GM08714 (cell line): ENCODE measurements around the gene HOXD3.

Experiments
- H3K4me3 ChIP-seq: fragments of 200-500 bp; sonication (Bioruptor generic); 2 replicates; pipeline ENCODE4 v1.5.1; 2014; ENCODE audit warnings: mild to moderate bottlenecking, low read length, inconsistent platforms
- ZNF274 ChIP-seq: IDR thresholded peaks from 2 replicates; pipeline ENCODE4 v1.6.1; 2012; ENCODE audit warnings: mild to moderate bottlenecking, low read depth, low read length

HOXD3 gene

DNA sequence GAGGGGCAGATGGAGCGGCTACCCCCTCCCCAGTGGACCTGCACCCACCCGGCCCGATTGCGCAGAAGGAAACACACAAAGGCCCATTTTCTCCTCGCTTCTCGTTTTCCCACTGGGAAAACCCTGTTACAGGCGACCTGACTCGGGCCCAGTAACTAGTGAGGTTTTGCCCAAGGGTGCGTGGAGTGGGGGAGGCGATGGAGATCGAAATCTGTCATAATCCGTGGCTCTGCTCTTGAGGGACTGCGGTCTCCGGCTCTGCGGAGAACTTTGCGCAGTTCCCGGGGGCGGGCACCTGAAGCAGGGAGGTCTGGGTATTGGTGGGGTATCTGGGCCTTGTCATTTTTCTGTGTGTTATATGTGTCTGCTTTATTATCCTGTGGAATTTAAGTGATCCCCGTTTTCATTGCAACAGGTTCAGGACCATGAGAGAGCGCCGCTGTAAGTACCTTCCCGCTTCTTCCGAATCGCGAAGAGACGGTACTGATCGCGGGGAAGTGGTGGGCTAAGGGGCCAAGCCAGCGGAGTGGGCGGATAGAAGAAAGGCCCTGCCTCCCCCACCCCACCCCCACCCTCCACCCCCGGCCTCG is 9.8 kb upstream of the HOXD3 start:
- H3K4me3 ChIP-seq, result no peak overlapping the region
- no peak for TF ChIP-seq ZNF274

DNA sequence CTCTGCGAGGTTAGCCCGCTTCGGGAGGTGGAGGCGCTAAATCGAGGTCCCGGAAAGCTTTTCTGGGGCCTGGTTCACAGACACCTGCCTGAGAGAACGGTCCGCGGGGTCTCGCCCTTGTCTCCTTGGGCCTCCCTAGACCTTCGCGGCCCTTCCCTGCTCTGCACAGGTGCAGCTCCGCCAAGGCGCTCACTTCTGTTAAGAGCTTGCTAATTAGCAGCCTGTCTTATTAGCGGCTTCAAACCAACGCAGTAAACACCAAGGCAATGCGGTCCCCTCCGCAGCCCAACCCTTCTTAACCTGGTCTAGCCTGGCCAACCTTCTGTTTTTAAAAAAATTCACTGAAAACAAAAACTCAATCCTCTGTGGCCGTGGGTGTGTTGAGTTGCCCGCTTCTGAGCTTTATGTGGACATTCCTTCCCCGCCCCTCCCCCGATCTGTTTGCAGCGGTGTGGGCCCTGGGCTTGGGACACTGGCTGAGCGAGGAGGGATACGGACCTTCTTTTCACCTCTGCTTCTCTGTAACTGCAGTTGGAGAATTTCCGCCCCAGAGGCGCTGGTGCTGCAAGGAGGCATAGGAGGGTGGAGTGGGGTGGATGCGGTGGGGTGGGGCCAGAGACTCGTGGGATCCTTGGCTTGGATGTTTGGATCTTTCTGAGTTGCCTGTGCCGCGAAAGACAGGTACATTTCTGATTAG is 9.2 kb upstream of the HOXD3 start:
- no peak for TF ChIP-seq ZNF274

DNA sequence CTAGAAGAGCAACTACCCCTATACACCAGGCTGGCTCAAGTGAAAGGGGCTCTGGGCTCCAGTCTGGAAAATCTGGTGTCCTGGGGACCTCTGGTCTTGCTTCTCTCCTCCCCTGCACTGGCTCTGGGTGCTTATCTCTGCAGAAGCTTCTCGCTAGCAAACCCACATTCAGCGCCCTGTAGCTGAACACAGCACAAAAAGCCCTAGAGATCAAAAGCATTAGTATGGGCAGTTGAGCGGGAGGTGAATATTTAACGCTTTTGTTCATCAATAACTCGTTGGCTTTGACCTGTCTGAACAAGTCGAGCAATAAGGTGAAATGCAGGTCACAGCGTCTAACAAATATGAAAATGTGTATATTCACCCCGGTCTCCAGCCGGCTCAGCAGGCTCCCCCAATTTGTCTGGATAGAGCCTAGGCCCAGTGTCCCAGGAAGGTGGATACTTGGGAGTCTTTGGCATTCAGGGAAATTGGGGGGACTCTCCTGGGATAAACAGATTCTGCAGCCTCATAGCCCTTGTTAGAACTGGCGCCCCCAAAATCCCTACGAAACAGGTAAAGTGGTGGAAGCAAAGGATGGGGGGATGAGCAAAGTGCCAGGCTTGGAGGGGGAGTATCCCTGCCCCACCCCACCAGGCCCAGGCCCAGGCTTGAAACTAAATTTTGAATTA is 8.2 kb upstream of the HOXD3 start:
- H3K4me3 ChIP-seq, result no peak overlapping the region

More for the DNA sequence above, 9.2 kb upstream of the HOXD3 start:
- H3K4me3 ChIP-seq, result no peak overlapping the region

DNA sequence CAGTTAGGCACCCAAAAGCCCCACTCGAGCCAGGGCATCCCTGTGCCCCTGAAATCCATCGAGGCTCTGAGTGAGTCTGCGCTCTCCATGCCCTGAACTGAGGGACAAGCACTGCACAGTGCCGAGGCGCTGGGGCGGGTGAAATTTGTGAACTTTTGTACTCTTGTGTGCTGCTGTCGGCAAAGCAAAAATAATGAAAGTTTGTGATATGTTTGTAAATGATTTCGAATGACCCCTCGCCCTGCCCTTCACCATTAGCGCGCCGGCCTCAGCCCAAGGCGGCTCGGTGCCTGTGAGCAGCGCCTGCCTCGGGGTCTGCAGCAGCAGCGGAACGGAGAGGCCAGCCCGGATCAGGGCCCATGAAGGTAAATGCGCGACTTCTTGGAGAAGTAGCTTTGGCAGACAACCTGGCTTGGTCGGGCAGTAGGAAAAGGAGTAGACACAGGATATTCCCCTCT is 7.6 kb upstream of the HOXD3 start:
- H3K4me3 ChIP-seq, result no peak overlapping the region
- TF ChIP-seq ZNF274, result no peak

More for the DNA sequence above, 8.2 kb upstream of the HOXD3 start:
- no peak for TF ChIP-seq ZNF274

DNA sequence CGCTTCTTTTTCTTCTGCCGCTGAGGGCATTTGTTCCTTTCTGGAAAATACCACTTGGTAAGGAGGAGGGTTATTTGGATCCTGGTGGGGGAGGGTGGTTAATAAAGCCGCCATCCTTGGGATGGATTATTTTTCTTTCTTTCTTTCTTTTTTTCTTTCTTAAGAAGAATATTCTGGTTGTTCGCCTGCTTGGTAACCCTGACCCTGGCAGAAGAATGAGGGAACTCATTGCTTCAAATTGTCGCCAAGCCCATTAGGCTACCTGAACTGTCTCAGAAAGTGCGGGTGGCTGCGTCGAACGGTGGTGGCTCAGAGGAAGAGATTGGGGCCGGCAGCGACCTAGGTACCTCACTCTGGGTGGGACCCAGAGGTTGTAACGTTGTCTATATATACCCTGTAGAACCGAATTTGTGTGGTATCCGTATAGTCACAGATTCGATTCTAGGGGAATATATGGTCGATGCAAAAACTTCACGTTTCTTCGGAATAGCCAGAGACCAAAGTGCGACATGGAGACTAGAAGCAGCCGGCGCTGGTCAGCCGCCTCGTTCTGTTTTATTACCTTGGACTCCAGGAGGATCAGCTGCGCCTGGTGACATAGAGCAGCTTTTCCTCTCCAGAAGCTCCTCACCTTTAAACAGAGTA is 7.0 kb upstream of the HOXD3 start:
- TF ChIP-seq ZNF274, result no peak

DNA sequence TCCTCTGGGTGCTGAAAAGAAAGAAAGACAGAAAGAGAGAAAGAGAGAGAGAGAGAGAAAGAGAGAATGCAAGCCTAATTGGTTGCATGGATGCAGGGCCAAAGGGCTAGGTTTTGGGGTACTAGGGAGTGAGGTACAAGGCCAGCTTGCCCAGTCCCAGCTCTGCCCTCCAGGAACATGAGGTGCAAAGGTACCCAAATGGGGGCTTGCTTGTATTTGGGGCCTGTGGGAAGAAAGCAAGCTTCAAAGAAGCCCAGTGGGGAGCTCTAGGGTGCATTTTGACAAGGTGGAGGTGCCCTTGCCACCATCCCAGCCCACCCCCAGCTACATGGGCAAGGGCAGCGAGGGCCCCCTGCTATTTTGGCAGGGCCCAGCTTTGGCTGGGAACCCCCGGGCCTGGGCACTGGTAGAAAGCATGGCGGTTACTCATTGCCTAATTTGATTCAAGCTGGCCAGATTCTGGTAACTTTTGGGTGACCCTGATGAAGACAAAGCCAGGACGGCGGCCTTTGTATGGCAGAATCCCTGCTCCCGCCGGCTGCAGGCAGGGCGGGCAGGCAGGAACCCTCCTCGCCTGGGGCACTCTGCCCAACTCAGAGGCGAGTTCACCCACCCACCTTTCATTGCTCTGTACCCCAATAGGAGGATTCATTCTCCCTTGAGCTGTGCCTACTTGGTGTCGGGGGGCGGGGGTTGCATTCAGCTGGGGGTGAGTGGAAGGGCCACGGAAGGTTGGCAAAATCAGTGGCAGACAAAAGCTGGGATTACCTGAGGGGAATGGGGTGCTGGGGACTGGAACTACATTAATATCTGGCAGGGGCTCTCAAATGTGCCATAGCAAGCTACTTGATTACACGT is 6.3 kb upstream of the HOXD3 start:
- TF ChIP-seq ZNF274, result no peak
- H3K4me3 ChIP-seq, result no peak overlapping the region

More for the DNA sequence above, 7.0 kb upstream of the HOXD3 start:
- no peak overlapping the region for H3K4me3 ChIP-seq

DNA sequence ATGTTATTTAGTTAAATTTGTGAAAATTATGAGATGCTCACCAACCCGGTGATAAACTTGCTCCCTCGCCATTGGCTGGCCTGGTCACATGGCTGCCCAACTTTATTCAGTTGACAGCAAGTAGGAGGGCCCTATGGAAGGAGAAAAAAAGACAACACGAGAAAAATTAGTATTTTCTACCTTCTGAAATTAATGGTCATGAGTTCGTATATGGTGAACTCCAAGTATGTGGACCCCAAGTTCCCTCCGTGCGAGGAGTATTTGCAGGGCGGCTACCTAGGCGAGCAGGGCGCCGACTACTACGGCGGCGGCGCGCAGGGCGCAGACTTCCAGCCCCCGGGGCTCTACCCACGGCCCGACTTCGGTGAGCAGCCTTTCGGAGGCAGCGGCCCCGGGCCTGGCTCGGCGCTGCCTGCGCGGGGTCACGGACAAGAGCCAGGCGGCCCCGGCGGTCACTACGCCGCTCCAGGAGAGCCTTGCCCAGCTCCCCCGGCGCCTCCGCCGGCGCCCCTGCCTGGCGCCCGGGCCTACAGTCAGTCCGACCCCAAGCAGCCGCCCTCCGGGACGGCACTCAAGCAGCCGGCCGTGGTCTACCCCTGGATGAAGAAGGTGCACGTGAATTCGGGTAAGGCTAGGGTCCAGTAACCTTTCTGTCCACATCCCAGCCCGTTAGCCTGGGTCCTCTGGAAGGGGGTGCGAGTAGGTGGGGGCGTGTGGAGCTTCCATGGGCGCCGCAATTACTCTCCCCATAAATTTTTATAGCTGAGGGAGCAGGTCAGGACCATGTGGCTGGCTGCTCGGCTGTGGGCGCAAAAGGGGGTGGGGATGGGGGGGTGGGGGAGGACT is 5.4 kb upstream of the HOXD3 start, which contains the start of gene HOXD4:
Gene HOXD4 (plus strand): TSS at position 109 of the 846 bp plus-strand sequence. CDS start 84 bp downstream, at position 193.
- no peak within 1 kb of the TSS for H3K4me3 ChIP-seq
- no peak for TF ChIP-seq ZNF274

DNA sequence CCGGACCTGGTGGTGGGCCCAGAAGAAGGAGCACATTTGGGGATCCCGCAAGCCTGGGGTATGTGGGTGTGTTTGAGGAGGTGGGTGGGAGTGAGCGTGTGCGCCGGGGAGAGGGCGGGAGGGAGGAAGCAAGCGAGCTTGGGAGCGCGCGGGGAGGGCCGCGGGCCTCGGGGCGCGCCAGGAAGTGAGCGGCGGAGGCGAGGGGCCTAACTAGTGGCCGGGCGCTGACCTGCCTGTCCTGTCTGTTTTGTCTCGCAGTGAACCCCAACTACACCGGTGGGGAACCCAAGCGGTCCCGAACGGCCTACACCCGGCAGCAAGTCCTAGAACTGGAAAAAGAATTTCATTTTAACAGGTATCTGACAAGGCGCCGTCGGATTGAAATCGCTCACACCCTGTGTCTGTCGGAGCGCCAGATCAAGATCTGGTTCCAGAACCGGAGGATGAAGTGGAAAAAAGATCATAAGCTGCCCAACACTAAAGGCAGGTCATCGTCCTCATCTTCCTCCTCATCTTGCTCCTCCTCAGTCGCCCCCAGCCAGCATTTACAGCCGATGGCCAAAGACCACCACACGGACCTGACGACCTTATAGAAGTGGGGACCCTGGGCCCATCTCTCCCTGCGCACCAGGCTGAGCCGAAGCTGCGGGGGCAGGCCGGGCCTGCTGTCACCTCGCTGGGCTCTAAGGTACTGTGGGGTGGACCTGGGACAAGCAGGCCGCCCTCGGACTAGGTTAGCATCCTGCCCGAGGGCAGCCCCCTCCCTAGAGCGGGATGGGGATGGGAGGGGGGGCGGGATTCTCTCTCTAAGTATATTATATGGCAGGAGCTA is 4.5 kb upstream of the HOXD3 start:
- H3K4me3 ChIP-seq, result no peak overlapping the region
- no peak for TF ChIP-seq ZNF274

DNA sequence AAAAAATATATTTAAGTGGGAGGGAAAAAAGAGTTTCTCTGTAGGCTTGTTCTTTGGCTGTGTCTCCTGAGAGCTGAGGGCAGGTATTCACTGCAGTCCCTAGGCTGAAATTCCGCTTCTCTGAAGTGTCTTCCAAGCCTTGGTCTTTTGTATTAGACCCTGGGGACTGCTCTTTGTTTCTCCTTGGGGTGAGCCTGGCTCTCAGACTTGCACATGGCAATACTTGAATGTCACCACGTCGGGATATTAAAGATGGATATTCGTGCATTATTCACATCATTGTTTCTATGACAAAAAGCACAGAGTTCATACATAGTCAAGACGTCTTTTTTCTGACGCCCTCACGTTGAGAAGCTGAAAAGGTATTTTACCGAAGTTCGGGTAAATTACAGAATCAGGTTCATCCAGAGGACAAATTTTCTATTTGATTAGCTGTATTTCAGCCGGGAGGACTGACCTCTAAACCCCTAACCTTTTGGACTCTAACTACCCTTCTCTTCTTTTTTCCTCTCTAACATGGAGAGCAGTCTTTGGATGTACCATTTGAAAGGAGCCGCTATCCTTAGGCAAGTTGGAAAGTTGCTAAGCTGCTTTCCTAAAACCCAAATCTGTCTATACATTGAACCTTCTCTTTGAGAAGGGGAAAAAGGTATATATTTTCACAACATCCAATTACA is 2.4 kb upstream of the HOXD3 start:
- H3K4me3 ChIP-seq, result no peak overlapping the region
- TF ChIP-seq ZNF274, result no peak

DNA sequence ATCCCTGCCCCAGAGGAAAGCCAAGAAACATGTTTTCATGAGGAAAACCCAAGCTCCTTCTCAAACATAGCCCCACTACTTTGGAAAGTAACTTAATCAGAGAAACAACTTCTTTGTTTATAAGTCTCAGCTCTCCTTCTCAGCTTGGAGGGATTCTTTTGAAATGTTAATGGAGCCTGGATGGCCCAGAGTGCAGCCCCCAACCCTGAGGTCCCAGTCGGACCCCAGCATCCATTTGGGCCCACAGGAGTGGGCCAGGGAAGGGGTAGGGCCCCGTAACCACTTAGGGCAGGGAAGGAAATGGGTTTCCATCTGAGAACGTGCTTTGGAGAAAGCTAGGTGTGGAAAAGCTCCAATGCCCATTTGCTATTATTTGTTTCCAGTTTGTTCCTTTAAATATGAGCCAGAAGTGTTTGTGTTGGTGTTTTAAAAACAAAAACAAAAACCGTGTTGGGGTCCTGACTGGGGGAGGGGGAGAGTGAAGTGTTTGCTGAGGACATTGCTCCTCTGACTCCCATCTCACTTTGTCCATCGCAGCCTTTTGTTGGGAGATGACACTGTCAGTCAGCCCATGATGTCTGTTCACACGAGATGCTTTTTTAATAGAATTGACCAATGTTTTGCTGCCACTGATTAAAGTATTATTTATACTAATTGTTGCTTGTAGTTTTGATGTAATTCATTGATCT is 1.6 kb upstream of the HOXD3 start:
- no peak for TF ChIP-seq ZNF274

DNA sequence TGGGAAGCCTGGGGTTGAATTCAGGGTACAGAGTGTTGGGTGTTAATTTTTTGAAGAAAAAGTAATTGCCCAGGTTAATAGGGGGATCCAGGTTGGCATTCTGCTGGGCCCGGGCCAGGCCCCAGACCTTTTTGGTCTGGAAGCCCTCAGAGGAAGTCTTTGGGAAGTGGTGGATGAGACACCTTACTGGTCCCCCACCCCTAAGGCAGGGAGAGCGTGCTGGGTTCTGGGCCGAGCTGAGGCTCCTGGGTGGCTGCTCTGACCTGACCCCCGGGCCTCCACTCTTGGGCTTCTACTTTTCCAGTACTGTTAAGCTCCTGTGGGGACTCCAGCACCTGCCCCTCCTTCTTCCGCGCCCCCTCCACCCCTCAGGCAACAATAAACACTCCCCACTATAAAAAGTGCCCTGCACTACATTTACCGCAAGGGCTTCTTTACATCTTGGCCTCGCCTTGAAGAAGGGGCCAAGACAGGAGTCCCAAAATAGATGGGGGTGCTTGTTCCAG is 753 bp upstream of the HOXD3 start:
- TF ChIP-seq ZNF274, result no peak
- H3K4me3 ChIP-seq, result no peak overlapping the region

More for the DNA sequence above, 1.6 kb upstream of the HOXD3 start:
- no peak overlapping the region for H3K4me3 ChIP-seq
